22Rv1 (cell line): Measurements from ENCODE around the gene KCND2.
"Not testable (repeated sequence)": the region's sequence is repeated elsewhere in the genome, so short reads cannot be mapped to it uniquely, and the experiment has no call there.

Source experiments
- H3K27ac ChIP-seq: fragments of 450-650 bp; 2 replicates; pipeline ENCODE4 v1.5.1; 2017
- ZFX ChIP-seq: fragments of 450-650 bp; IDR thresholded peaks from 2 replicates; pipeline ENCODE4 v1.6.1; 2017; ENCODE audit warnings: antibody characterized with exemption, borderline replicate concordance
- TF ChIP-seq, protein P1 (sequence below): fragments of 450-650 bp; IDR thresholded peaks from 2 replicates; pipeline ENCODE4 v1.5.1; 2017; ENCODE audit warnings: mild to moderate bottlenecking

Gene KCND2

DNA sequence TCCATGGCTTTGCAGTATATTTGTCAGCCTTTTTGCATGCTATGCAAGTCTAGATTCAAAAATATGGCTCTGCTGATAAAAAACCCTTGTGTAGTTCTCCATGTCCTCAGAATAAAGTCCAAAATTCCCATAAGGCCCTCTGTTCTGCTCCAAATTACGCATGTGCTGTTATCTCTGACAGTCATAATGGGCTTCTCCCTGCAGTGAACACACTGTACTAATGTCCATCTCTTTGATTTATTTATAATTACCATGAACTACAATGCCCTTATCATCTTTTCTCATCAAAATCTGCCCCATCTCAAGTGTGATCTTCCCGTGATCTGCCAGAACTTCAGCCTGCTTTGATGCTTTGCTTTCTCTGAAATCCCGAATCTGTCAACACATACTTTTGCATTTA is 497.2 kb downstream of the KCND2 start:
- no peak for TF ChIP-seq ZFX
- TF ChIP-seq, protein P1, sequence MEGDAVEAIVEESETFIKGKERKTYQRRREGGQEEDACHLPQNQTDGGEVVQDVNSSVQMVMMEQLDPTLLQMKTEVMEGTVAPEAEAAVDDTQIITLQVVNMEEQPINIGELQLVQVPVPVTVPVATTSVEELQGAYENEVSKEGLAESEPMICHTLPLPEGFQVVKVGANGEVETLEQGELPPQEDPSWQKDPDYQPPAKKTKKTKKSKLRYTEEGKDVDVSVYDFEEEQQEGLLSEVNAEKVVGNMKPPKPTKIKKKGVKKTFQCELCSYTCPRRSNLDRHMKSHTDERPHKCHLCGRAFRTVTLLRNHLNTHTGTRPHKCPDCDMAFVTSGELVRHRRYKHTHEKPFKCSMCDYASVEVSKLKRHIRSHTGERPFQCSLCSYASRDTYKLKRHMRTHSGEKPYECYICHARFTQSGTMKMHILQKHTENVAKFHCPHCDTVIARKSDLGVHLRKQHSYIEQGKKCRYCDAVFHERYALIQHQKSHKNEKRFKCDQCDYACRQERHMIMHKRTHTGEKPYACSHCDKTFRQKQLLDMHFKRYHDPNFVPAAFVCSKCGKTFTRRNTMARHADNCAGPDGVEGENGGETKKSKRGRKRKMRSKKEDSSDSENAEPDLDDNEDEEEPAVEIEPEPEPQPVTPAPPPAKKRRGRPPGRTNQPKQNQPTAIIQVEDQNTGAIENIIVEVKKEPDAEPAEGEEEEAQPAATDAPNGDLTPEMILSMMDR, result no peak
- H3K27ac ChIP-seq, result no peak overlapping the region

DNA sequence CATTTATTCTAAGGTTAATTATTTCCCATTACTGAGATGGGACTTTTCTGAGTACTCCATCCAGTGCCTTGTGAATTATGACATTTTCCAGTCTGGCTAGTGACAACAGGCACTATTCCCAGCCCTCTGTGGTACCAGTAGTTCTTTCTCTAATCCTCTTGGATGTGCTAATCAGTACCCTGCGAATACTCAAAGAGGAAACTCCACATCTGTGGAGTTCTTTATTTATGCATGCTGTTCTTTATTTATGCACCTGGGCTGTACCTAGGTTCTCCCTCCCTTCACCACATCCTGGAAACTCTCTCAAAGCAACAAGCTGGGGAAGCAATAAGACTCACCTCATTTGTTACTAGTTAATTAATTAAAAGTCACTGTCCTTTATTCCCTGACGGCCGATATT is 501.5 kb downstream of the KCND2 start:
- no peak for TF ChIP-seq ZFX
- TF ChIP-seq, protein P1, result no peak
- no peak overlapping the region for H3K27ac ChIP-seq

DNA sequence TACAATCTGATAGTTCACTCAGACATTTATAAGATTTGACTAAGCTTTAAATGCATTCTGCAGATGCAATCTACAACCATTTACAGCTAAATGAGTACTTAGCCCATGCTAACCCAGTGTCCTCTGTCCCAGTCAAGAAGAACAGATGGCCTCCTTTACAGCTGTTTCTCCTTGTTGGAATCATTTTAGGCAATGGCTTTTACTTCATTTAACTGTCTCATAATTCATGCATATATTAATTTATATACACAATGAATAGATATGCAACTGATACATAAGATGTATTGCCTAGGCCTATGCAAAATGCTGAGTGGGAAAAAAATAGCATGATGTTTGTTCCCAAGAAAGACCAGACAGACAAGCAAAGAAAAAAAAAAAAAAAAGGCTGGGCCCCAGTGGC is 502.8 kb downstream of the KCND2 start:
- H3K27ac ChIP-seq, result no peak overlapping the region
- TF ChIP-seq, protein P1, result no peak
- no peak for TF ChIP-seq ZFX

DNA sequence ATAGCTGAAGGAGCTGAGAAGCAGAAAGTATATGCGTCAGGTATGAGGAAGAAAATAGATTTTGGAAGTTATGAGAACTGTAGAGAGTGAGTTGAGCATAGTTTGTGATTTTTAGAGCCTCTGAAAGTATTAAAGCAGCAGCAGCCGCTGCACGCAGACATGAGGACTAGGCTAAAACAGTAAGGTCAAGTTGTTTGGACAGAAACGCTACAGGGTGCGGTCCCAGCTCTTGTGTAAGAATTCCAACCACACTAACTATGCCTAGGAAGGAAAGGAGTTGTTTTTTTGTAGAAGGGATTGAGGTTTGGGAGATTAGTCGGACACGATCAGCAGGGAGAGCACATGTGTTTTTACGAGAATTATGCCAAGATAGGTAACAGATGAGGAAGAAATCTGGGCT is 506.1 kb downstream of the KCND2 start:
- not testable (repeated sequence) for H3K27ac ChIP-seq

DNA sequence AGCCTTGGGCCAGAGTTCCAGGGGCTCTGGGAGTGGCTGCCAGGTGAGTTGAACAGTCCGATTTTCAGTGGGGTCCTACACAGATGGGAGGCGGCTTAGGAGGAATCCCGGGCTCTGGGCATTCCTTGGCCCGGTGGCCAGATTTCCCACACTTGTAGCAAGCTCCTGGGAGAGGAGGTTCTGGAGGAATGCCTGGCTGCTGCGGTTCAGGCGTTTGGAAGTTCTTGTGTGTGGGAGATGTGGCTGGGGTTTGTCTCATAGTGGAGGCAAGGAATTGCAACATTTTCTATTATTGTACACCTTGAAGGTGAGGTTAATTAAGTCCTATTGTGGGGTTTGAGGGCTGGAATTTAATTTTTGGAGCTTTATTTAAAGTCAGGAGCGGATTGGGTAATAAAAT is 507.5 kb downstream of the KCND2 start:
- not testable (repeated sequence) for H3K27ac ChIP-seq

DNA sequence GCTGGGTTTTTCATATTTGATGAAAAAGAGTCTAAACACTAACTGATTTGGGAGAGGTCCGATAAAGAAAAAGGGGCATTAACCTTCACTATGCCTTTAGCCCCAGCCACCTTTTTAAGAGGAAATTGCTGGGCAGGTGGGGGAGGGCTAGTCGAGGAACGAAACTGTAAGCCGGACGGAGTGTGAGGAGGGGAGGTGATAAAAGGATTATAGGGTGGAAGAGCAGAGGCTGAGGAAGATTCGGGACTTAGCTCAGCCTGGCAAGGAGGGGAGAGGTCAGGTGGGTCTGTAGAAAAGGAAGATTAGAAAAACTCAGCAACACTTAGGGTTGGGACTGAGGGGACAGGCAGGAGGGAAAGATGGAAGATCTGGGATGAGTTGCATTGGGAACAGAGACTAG is 508.0 kb downstream of the KCND2 start:
- no peak for TF ChIP-seq ZFX
- TF ChIP-seq, protein P1, result no peak
- no peak overlapping the region for H3K27ac ChIP-seq

DNA sequence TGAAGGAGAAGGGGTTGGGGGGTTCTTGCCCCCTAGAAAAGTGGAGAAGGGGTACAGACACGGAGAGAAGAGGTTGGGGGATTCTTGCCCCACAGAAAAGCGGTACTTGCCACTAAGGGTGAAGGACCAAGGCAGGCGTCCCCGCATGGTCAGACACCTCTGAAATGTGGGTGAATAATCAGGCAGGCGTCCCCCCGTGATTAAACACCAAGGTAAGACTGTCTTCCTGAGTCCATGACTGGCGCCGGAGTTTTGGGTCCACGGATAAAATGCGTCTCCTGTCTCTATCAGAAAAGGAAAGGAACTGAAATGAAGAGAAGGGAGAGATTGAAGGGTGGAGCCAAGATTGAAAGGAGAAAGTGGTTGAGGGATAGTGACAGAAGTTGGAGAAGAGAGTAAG is 508.9 kb downstream of the KCND2 start:
- not testable (repeated sequence) for H3K27ac ChIP-seq

DNA sequence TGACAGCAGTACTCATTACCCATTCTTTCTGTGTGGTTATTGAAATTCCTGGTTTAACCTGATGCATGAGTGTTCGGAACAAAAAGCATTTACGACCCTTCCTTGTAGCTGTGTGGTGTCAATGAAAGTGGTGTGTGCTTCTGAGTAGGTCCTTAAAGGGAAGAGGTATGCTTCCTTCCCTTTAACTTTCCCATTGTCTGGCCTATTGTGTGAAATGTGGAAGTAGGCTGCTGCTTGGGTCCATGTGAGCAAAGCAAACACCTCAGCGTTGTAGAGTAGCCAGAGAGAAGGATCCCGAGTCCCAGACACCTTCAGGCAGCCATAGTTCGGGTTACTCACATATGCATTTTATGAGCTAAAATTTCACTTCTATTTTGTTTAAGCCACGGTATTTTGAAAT is 510.3 kb downstream of the KCND2 start:
- H3K27ac ChIP-seq, result no peak overlapping the region
- no peak for TF ChIP-seq ZFX
- TF ChIP-seq, protein P1, result no peak

DNA sequence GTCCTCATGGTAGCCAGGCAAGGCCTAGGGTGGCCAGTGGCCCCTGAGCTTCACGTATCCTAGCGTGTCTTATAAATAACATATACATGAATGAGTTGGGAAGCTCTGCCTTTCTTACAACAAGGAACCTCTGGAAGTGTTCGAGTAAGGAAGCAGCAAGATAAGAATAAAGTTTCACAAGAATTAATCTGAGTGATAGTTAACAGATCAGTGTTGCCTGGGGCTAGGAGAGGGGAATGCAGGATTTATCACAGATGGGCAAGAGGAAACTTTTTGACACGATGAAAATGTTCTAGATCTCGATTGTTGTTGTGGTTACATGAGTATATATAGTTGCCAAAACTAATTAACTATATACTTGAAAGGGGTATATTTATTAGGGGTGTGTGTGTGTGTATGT is 510.7 kb downstream of the KCND2 start:
- no peak overlapping the region for H3K27ac ChIP-seq
- TF ChIP-seq ZFX, result no peak
- TF ChIP-seq, protein P1, result no peak
